ENCODE measurements around the gene HTRA1. TPM values are rescaled to one million over a fixed set of nuclear protein-coding genes. Genes with fewer than 3 reads are reported as not detected.
A peak's percentile ranks its signal among the peaks of the same experiment; 100 is the strongest.

HTRA1 gene
- total and polyA plus RNA-seq, 10 of the 15 experiments (the other 5 are each of a cell fraction or from before 2014, with no cell fraction given), result 0.13 TPM; not detected in 9

DNA sequence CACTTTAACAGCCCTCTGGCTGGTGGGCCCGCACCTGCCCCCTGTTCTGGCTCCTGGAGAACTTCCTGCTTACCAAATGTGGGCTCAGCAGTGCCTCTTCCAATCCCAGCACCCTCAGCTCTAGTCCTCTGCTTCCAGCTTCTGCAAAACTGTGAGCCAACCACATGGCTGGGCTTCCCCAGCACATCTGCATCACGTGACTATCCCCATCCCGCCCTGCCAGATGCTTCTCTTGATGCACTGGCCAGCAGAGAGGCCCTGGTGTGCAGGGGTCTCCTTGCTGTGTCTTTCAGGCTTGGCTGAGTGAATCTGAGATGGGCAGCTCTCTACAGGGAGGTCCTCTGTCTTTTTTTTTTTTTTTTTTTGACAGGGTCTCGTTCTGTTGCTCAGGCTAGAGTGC is 55.4 kb downstream of the HTRA1 start:
- no peak overlapping the region for H3K4me2 ChIP-seq (ENCODE audit: control insufficient read depth, insufficient read depth)
- ChIA-PET POLR2A (no interaction called here), SMC1A (ENCODE audit: uncharacterized antibody, unreplicated experiment) (no interaction called here), CTCF (interaction anchor here (0.9 kb wide), 1 partner anchor 82 kb away, joined by 6 read pairs; no protein-coding TSS in a partner anchor), RAD21 (ENCODE audit: unreplicated experiment) (no interaction called here)
- H3K27ac ChIP-seq (ENCODE audit: control insufficient read depth, insufficient read depth), result no peak overlapping the region
- H3K4me1 ChIP-seq (ENCODE audit: control insufficient read depth, insufficient read depth, low read length), result no peaks in the 10 kb centered on the region
- no peaks in the 10 kb centered on the region for H3K79me2 ChIP-seq (ENCODE audit: control insufficient read depth, insufficient read depth, low read length)
- TF ChIP-seq SREBF1 (IDR thresholded peaks at IDR 0.05; ENCODE audit: low read length), result no peak
- no peak for TF ChIP-seq PML (IDR thresholded peaks at IDR 0.05; ENCODE audit: low read length)
- TF ChIP-seq, protein P1, sequence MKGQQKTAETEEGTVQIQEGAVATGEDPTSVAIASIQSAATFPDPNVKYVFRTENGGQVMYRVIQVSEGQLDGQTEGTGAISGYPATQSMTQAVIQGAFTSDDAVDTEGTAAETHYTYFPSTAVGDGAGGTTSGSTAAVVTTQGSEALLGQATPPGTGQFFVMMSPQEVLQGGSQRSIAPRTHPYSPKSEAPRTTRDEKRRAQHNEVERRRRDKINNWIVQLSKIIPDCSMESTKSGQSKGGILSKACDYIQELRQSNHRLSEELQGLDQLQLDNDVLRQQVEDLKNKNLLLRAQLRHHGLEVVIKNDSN (IDR thresholded peaks at IDR 0.05; ENCODE audit: borderline replicate concordance, extremely low read length, insufficient read depth, low read depth, low read length), result peak; percentile 63
- peak; percentile 29; the same call in 1 of the 2 replicates for TF ChIP-seq RAD51 (IDR thresholded peaks at IDR 0.05)
- H3K9me3 ChIP-seq (replicated peaks; ENCODE audit: control insufficient read depth, insufficient read depth, low read length), result no peaks in the 10 kb centered on the region
- H3K27me3 ChIP-seq (replicated peaks in 1 of 2; ENCODE audit: control insufficient read depth in 2 of 2, insufficient read depth in 2 of 2, low read length in 1 of 2), result no peaks in the 10 kb centered on the region; a peak in 2 of 4 replicates
- no peaks in the 10 kb centered on the region for H4K20me1 ChIP-seq (ENCODE audit: control insufficient read depth, insufficient read depth)
- H3K9ac ChIP-seq (ENCODE audit: control insufficient read depth, insufficient read depth, low read length), result no peak overlapping the region
- no peak overlapping the region for H3K4me3 ChIP-seq
- FAIRE-seq, result no peak
- intact Hi-C loops (cut with micrococcal nuclease; ENCODE audit: unreplicated experiment) (no loop called here), in situ Hi-C loops (cut with MboI) (no loop called here)
- 4% methylated on average over 4 of the region's 4 CpGs for WGBS (ENCODE audit: insufficient coverage, insufficient replicate concordance, low lambda C conversion rate, missing lambda C conversion rate)
- ATAC-seq, result no peak
- H3K36me3 ChIP-seq (ENCODE audit: control insufficient read depth in 2 of 2, insufficient read depth in 2 of 2, low read length in 1 of 2), result no peaks in the 10 kb centered on the region
- BruUV-seq (replicated peaks), result no TSS peak
- no peak overlapping the region for H2AFZ ChIP-seq (ENCODE audit: control insufficient read depth, low read depth, low read length)
- no peak for DNase-seq (ENCODE audit: low read depth, low spot score)

DNA sequence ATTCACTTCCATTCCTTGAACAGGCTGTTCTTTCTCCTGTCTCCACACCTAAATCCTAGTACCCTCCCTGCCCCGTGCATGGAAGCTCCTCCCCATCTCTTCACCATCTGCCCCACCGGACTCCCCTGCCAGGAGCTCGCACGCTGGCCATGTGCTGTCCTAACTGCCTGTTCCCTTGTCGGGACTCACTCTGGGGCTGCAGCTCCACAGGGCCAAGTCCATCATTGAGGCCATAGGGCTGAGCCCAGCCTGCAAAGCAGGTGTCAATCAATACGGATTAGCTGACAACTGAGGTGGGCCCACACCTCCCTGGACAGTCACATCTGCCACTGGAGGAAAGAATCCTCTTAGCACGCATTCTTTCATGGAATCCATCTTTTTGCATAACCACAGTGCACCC is 57.8 kb downstream of the HTRA1 start:
- intact Hi-C loops (cut with micrococcal nuclease; ENCODE audit: unreplicated experiment) (no loop called here), in situ Hi-C loops (cut with MboI) (no loop called here)
- FAIRE-seq (no peak), DNase-seq (ENCODE audit: low read depth, low spot score) (no peak), ATAC-seq (no peak)
- POLR2A ChIA-PET, result no interaction called here
- Histone ChIP-seq H3K27ac (ENCODE audit: control insufficient read depth, insufficient read depth) (no peak overlapping the region), H3K27me3 (replicated peaks in 1 of 2; ENCODE audit: control insufficient read depth in 2 of 2, insufficient read depth in 2 of 2, low read length in 1 of 2) (no peaks in the 10 kb centered on the region; a peak in 2 of 4 replicates), H3K9ac (ENCODE audit: control insufficient read depth, insufficient read depth, low read length) (no peak overlapping the region), H3K4me2 (ENCODE audit: control insufficient read depth, insufficient read depth) (no peak overlapping the region), H3K36me3 (ENCODE audit: control insufficient read depth in 2 of 2, insufficient read depth in 2 of 2, low read length in 1 of 2) (no peaks in the 10 kb centered on the region), H3K9me3 (replicated peaks; ENCODE audit: control insufficient read depth, insufficient read depth, low read length) (no peaks in the 10 kb centered on the region), H3K4me3 (no peak overlapping the region), H4K20me1 (ENCODE audit: control insufficient read depth, insufficient read depth) (no peaks in the 10 kb centered on the region), H3K79me2 (ENCODE audit: control insufficient read depth, insufficient read depth, low read length) (no peaks in the 10 kb centered on the region), H3K4me1 (ENCODE audit: control insufficient read depth, insufficient read depth, low read length) (no peaks in the 10 kb centered on the region), H2AFZ (ENCODE audit: control insufficient read depth, low read depth, low read length) (no peak overlapping the region)
- RAD21 ChIA-PET (ENCODE audit: unreplicated experiment), result no interaction called here
- WGBS (ENCODE audit: insufficient coverage, insufficient replicate concordance, low lambda C conversion rate, missing lambda C conversion rate), result 15% methylated on average over 7 of the region's 7 CpGs
- CTCF ChIA-PET, result no interaction called here
- BruUV-seq (replicated peaks), result no TSS peak
- SMC1A ChIA-PET (ENCODE audit: uncharacterized antibody, unreplicated experiment), result no interaction called here
- TF ChIP-seq SMC3 (IDR thresholded peaks at IDR 0.05; ENCODE audit: borderline replicate concordance, low read length), result no peak
- no peak for TF ChIP-seq CREM (IDR thresholded peaks at IDR 0.05; ENCODE audit: low read depth)
- TF ChIP-seq, protein P2, sequence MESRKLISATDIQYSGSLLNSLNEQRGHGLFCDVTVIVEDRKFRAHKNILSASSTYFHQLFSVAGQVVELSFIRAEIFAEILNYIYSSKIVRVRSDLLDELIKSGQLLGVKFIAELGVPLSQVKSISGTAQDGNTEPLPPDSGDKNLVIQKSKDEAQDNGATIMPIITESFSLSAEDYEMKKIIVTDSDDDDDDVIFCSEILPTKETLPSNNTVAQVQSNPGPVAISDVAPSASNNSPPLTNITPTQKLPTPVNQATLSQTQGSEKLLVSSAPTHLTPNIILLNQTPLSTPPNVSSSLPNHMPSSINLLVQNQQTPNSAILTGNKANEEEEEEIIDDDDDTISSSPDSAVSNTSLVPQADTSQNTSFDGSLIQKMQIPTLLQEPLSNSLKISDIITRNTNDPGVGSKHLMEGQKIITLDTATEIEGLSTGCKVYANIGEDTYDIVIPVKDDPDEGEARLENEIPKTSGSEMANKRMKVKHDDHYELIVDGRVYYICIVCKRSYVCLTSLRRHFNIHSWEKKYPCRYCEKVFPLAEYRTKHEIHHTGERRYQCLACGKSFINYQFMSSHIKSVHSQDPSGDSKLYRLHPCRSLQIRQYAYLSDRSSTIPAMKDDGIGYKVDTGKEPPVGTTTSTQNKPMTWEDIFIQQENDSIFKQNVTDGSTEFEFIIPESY (IDR thresholded peaks at IDR 0.05), result no peak
- no peak for TF ChIP-seq BACH1 (IDR thresholded peaks at IDR 0.05; ENCODE audit: borderline replicate concordance)
- no peak for TF ChIP-seq HDAC2 (IDR thresholded peaks at IDR 0.05)
- TF ChIP-seq PAX5 (IDR thresholded peaks at IDR 0.05; ENCODE audit: borderline replicate concordance, low read depth, low read length), result no peak
- no peak for TF ChIP-seq ETV6 (conservative IDR thresholded peaks at IDR 0.05 in 1 of 2, IDR thresholded peaks at IDR 0.05 in 1 of 2; ENCODE audit: borderline replicate concordance in 1 of 2, low read depth in 1 of 2)
- no peak for TF ChIP-seq CHD2 (IDR thresholded peaks at IDR 0.05; ENCODE audit: borderline replicate concordance, low read depth, low read length)
- no peak for TF ChIP-seq SMAD1 (IDR thresholded peaks at IDR 0.05; ENCODE audit: low read depth, partially characterized antibody)
- TF ChIP-seq, protein P3, sequence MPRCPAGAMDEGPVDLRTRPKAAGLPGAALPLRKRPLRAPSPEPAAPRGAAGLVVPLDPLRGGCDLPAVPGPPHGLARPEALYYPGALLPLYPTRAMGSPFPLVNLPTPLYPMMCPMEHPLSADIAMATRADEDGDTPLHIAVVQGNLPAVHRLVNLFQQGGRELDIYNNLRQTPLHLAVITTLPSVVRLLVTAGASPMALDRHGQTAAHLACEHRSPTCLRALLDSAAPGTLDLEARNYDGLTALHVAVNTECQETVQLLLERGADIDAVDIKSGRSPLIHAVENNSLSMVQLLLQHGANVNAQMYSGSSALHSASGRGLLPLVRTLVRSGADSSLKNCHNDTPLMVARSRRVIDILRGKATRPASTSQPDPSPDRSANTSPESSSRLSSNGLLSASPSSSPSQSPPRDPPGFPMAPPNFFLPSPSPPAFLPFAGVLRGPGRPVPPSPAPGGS (IDR thresholded peaks at IDR 0.05; ENCODE audit: borderline replicate concordance, insufficient read depth, low read depth, low read length, poor library complexity, severe bottlenecking), result no peak

All from GM12878 (cell line).